ENCODE measurements around the gene RGS3. TPM values are rescaled to one million over a fixed set of nuclear protein-coding genes. Genes with fewer than 3 reads are reported as not detected.

RGS3 gene
- total and polyA plus RNA-seq, 10 of the 15 experiments (the other 5 are each of a cell fraction or from before 2014, with no cell fraction given) = 2.9 to 138 (median 28.8) TPM

DNA sequence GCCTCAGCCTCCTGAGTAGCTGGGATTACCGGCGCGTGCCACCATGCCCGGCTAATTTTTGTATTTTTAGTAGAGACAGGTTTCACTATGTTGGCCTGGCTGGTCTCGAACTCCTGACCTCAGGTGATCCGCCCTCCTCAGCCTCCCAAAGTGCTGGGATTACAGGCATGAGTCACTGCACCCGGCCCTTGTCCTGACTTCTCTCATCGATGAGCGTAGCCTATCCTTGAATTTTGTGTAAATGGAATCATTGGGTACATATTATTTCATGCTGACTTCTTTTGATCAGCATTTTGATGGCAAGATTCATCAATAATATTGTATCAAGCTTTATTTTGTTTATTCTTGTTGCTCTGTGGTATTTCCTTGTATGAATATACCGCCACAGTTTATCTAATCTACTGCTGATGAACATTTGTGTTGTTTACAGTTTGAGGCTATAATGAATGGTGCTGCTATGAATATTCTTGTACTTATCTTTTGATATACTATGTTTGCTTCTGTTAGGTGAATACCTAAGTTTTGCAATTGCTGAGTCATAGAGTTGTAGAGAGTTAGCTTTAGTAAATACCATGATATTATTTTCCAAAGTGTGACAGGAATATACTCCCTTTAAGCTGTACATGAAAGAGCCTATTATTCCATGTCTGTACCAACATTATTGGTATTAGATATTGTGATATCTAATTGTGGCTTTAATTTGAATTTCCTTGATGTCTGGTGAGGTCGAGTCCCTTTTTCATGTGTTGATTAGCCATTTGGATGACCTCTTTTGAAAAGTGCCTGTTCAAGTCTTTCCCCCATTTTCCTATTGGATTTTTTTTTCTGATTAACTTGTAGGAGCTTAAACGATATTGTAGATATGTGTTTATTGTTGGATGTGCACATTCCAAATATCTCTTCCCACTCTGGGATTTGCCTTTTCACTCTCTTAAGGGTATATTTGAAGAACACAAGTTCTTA is 107.5 kb downstream of the RGS3 start:
- DNase-seq (ENCODE audit: low read depth, low spot score) (no peak), ATAC-seq (no peak), FAIRE-seq (no peak)
- Histone ChIP-seq H3K27me3 (replicated peaks in 1 of 2; ENCODE audit: control insufficient read depth in 2 of 2, insufficient read depth in 2 of 2, low read length in 1 of 2) (no peaks in the 10 kb centered on the region), H3K9me3 (replicated peaks; ENCODE audit: control insufficient read depth, insufficient read depth, low read length) (no peaks in the 10 kb centered on the region), H3K79me2 (ENCODE audit: control insufficient read depth, insufficient read depth, low read length) (peaks cover 8% of the 10 kb centered on the region), H3K4me2 (ENCODE audit: control insufficient read depth, insufficient read depth) (no peak overlapping the region), H3K4me1 (ENCODE audit: control insufficient read depth, insufficient read depth, low read length) (peaks cover 27% of the 10 kb centered on the region), H2AFZ (ENCODE audit: control insufficient read depth, low read depth, low read length) (no peak overlapping the region), H3K4me3 (no peak overlapping the region), H3K27ac (ENCODE audit: control insufficient read depth, insufficient read depth) (no peak overlapping the region), H3K36me3 (ENCODE audit: control insufficient read depth in 2 of 2, insufficient read depth in 2 of 2, low read length in 1 of 2) (peaks cover 2 to 4% of the 10 kb centered on the region in 2 experiments; a peak in 3 of 4 replicates), H4K20me1 (ENCODE audit: control insufficient read depth, insufficient read depth) (no peaks in the 10 kb centered on the region), H3K9ac (ENCODE audit: control insufficient read depth, insufficient read depth, low read length) (no peak overlapping the region)
- in situ Hi-C loops (cut with MboI) = no loop called here
- CTCF ChIA-PET = interaction anchor here (1.0 to 5.2 kb wide), 7 partner anchors 8 to 125 kb away, joined by 3 to 23 read pairs (median 3); no protein-coding TSS in a partner anchor
- POLR2A ChIA-PET = interaction anchor here (0.6 to 1.3 kb wide), 2 partner anchors 47 to 52 kb away, joined by 3 to 5 read pairs; no protein-coding TSS in a partner anchor
- SMC1A ChIA-PET (ENCODE audit: uncharacterized antibody, unreplicated experiment) = interaction anchor here (2.2 to 2.8 kb wide), 2 partner anchors 8 to 11 kb away, joined by 8 to 11 read pairs; no protein-coding TSS in a partner anchor
- intact Hi-C loops (cut with micrococcal nuclease; ENCODE audit: unreplicated experiment) = no loop called here
- BruUV-seq (replicated peaks) = no TSS peak
- whole genome bisulfite sequencing (ENCODE audit: insufficient coverage, insufficient replicate concordance, low lambda C conversion rate, missing lambda C conversion rate) = 71% methylated on average over 12 of the region's 12 CpGs
- RAD21 ChIA-PET (ENCODE audit: unreplicated experiment) = interaction anchor here (0.6 to 15.8 kb wide), 3 partner anchors 8 to 52 kb away, joined by 5 to 481 read pairs (median 6); no protein-coding TSS in a partner anchor
- TF ChIP-seq, protein P1, sequence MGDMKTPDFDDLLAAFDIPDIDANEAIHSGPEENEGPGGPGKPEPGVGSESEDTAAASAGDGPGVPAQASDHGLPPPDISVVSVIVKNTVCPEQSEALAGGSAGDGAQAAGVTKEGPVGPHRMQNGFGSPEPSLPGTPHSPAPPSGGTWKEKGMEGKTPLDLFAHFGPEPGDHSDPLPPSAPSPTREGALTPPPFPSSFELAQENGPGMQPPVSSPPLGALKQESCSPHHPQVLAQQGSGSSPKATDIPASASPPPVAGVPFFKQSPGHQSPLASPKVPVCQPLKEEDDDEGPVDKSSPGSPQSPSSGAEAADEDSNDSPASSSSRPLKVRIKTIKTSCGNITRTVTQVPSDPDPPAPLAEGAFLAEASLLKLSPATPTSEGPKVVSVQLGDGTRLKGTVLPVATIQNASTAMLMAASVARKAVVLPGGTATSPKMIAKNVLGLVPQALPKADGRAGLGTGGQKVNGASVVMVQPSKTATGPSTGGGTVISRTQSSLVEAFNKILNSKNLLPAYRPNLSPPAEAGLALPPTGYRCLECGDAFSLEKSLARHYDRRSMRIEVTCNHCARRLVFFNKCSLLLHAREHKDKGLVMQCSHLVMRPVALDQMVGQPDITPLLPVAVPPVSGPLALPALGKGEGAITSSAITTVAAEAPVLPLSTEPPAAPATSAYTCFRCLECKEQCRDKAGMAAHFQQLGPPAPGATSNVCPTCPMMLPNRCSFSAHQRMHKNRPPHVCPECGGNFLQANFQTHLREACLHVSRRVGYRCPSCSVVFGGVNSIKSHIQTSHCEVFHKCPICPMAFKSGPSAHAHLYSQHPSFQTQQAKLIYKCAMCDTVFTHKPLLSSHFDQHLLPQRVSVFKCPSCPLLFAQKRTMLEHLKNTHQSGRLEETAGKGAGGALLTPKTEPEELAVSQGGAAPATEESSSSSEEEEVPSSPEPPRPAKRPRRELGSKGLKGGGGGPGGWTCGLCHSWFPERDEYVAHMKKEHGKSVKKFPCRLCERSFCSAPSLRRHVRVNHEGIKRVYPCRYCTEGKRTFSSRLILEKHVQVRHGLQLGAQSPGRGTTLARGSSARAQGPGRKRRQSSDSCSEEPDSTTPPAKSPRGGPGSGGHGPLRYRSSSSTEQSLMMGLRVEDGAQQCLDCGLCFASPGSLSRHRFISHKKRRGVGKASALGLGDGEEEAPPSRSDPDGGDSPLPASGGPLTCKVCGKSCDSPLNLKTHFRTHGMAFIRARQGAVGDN (IDR thresholded peaks at IDR 0.05) = no peak
- TF ChIP-seq GATAD2B (conservative IDR thresholded peaks at IDR 0.05; ENCODE audit: low read depth) (no peak), NFYA (IDR thresholded peaks at IDR 0.05; ENCODE audit: borderline replicate concordance, low read depth, low read length) (no peak), RUNX3 (IDR thresholded peaks at IDR 0.05; ENCODE audit: low read length) (no peak), IKZF2 (IDR thresholded peaks at IDR 0.05) (no peak), RELA (IDR thresholded peaks at IDR 0.05; ENCODE audit: borderline replicate concordance, partially characterized antibody) (no peak), DPF2 (IDR thresholded peaks at IDR 0.05) (no peak), TCF3 (IDR thresholded peaks at IDR 0.05; ENCODE audit: borderline replicate concordance, insufficient read depth, low read depth, low read length) (no peak), EZH2 (IDR thresholded peaks at IDR 0.05; ENCODE audit: borderline replicate concordance, control insufficient read depth, low read depth, low read length) (no peak), MYB (IDR thresholded peaks at IDR 0.05; ENCODE audit: borderline replicate concordance, low read depth, low read length) (no peak), RB1 (IDR thresholded peaks at IDR 0.05; ENCODE audit: borderline replicate concordance) (no peak), BRCA1 (IDR thresholded peaks at IDR 0.05; ENCODE audit: low read depth, low read length) (no peak), WRNIP1 (IDR thresholded peaks at IDR 0.05; ENCODE audit: borderline replicate concordance, low read depth, low read length) (no peak), SREBF1 (IDR thresholded peaks at IDR 0.05; ENCODE audit: low read length) (no peak)
- TF ChIP-seq, protein P2, sequence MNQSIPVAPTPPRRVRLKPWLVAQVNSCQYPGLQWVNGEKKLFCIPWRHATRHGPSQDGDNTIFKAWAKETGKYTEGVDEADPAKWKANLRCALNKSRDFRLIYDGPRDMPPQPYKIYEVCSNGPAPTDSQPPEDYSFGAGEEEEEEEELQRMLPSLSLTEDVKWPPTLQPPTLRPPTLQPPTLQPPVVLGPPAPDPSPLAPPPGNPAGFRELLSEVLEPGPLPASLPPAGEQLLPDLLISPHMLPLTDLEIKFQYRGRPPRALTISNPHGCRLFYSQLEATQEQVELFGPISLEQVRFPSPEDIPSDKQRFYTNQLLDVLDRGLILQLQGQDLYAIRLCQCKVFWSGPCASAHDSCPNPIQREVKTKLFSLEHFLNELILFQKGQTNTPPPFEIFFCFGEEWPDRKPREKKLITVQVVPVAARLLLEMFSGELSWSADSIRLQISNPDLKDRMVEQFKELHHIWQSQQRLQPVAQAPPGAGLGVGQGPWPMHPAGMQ (IDR thresholded peaks at IDR 0.05; ENCODE audit: borderline replicate concordance) = no peak

All from GM12878 (cell line).